HCT116 (cell line): ENCODE data around the gene RHOXF2B. TPM values are rescaled to one million over a fixed set of nuclear protein-coding genes. Genes with fewer than 3 reads are reported as not detected.

Experiments used
- ATAC-seq: fragments of 200-7000 bp; cut with Tn5 transposase; 2 replicates; pipeline ENCODE4 v1.9.1; 2020; ENCODE audit warnings: mild to moderate bottlenecking, moderate library complexity
- BruUV-seq: library from RNA; stranded (reverse); fragments of 400-500 nt; replicated peaks from 2 replicates; lab custom pipeline; 2021; lab: Mats Ljungman, UMichigan
- CTCF ChIA-PET: fragments of 300-600 bp; sonication (Branson Sonifier 250); formaldehyde crosslinking; loops from one replicate; lab custom pipeline; 2021; ENCODE audit warnings: antibody characterized with exemption; lab: Charles Lee
- POLR2A ChIA-PET: fragments of 300-600, 350-600 bp; sonication (Branson Sonifier 250); formaldehyde crosslinking; loops from one replicate; lab custom pipeline; 2021; ENCODE audit warnings: antibody characterized with exemption; lab: Charles Lee
- RAD21 ChIA-PET, 2 experiments: fragments of 300-600 bp; sonication (Branson Sonifier 250); formaldehyde crosslinking; loops; one replicate each; lab custom pipeline; 2023; ENCODE audit warnings: low total read pairs in 2 of 2; ENCODE audit not compliant: uncharacterized antibody in 2 of 2, unreplicated experiment in 2 of 2, low non-redundant PET in 1 of 2; lab: Charles Lee
- DNase-seq: peaks from one replicate; pipeline ENCODE4 v3.0.0-alpha.2; 2010; ENCODE audit warnings: low read depth, low spot score
- H2AFZ ChIP-seq: fragments of 200-600 bp; shearing (Covaris generic), sonication (generic); 2 replicates; pipeline ENCODE4 v1.6.1; 2017; ENCODE audit warnings: low read depth, mixed run types, mixed read lengths, antibody characterized with exemption, low read length; ENCODE audit not compliant: poor library complexity, severe bottlenecking
- H3K27ac ChIP-seq: 2 replicates; pipeline ENCODE4 v1.5.1; 2012; ENCODE audit warnings: low read depth, low read length
- H3K27me3 ChIP-seq: fragments of 200-600 bp; sonication (generic); 2 replicates; pipeline ENCODE4 v1.6.1; 2016; ENCODE audit warnings: mixed run types, low read length, mixed read lengths; ENCODE audit not compliant: insufficient read depth
- H3K36me3 ChIP-seq, 2 experiments: fragments of 200-500 bp in 1 of 2; fragments of 200-600 bp in 1 of 2; sonication (Bioruptor generic) in 1 of 2; sonication (generic) in 1 of 2; 2 replicates each; pipeline versions ENCODE4 v1.5.1 to v1.6.1; 2014 to 2016; ENCODE audit warnings: low read length in 2 of 2, inconsistent platforms in 1 of 2, mixed read lengths in 1 of 2, mixed run types in 1 of 2; ENCODE audit not compliant: insufficient read depth in 2 of 2, control insufficient read depth in 1 of 2
- H3K4me1 ChIP-seq, 2 experiments: fragments of 200-600 bp in 1 of 2; sonication (generic) in 1 of 2; 2 replicates each; pipeline versions ENCODE4 v1.5.1 to v1.6.1; 2012 to 2017; ENCODE audit warnings: low read length in 2 of 2, inconsistent platforms in 1 of 2, mild to moderate bottlenecking in 1 of 2, mixed read lengths in 1 of 2, mixed run types in 1 of 2, moderate library complexity in 1 of 2; ENCODE audit not compliant: insufficient read depth in 2 of 2, control insufficient read depth in 1 of 2
- H3K4me2 ChIP-seq: fragments of 200-600 bp; sonication (generic); 2 replicates; pipeline ENCODE4 v1.6.1; 2017; ENCODE audit warnings: mixed run types, low read length, mixed read lengths
- H3K4me3 ChIP-seq, 2 experiments: fragments of 200-600 bp in 1 of 2; sonication (generic) in 1 of 2; replicated peaks in 1 of 2; 2 replicates each; pipeline ENCODE4 v1.5.1; 2011 to 2016; ENCODE audit warnings: low read length in 2 of 2, control low read depth in 1 of 2, low read depth in 1 of 2, mild to moderate bottlenecking in 1 of 2, mixed read lengths in 1 of 2, mixed run types in 1 of 2
- H3K79me2 ChIP-seq: fragments of 200-600 bp; sonication (generic); 2 replicates; pipeline ENCODE4 v1.6.1; 2017; ENCODE audit warnings: mild to moderate bottlenecking, mixed run types, low read length, moderate library complexity, mixed read lengths; ENCODE audit not compliant: insufficient read depth
- H3K9ac ChIP-seq: fragments of 200-600 bp; sonication (generic); 2 replicates; pipeline ENCODE4 v1.6.1; 2016; ENCODE audit warnings: low read length, mixed read lengths
- H3K9me2 ChIP-seq: fragments of 200-600 bp; sonication (generic), shearing (Covaris generic); 2 replicates; pipeline ENCODE4 v1.6.1; 2017; ENCODE audit warnings: mixed run types, mild to moderate bottlenecking, moderate library complexity; ENCODE audit not compliant: insufficient read depth
- H3K9me3 ChIP-seq, 2 experiments: fragments of 200-500 bp in 1 of 2; fragments of 200-600 bp in 1 of 2; sonication (Bioruptor generic) in 1 of 2; sonication (generic) in 1 of 2; 2 replicates each; pipeline ENCODE4 v1.6.1; 2014 to 2017; ENCODE audit warnings: low read length in 2 of 2, mixed read lengths in 2 of 2, inconsistent platforms in 1 of 2, low read depth in 1 of 2, mild to moderate bottlenecking in 1 of 2, mixed run types in 1 of 2, moderate library complexity in 1 of 2; ENCODE audit not compliant: control insufficient read depth in 1 of 2, insufficient read depth in 1 of 2
- H4K20me1 ChIP-seq: fragments of 200-600 bp; sonication (generic), shearing (Covaris generic); 2 replicates; pipeline ENCODE4 v1.6.1; 2017; ENCODE audit warnings: mixed run types, mild to moderate bottlenecking, moderate library complexity; ENCODE audit not compliant: insufficient read depth
- CBX3 ChIP-seq: IDR thresholded peaks from 2 replicates; pipeline ENCODE4 v1.6.1; 2012; ENCODE audit warnings: low read depth
- EGR1 ChIP-seq: IDR thresholded peaks from 2 replicates; pipeline ENCODE4 v1.6.1; 2012; ENCODE audit warnings: low read depth
- ELF1 ChIP-seq: IDR thresholded peaks from 2 replicates; pipeline ENCODE4 v1.6.1; 2012; ENCODE audit warnings: low read depth, borderline replicate concordance
- EZH2 ChIP-seq: fragments of 200-600 bp; sonication (generic); IDR thresholded peaks from 2 replicates; pipeline ENCODE4 v1.6.1; 2017; ENCODE audit warnings: antibody characterized with exemption, mixed run types
- EZH2phosphoT487 ChIP-seq: fragments of 200-600 bp; IDR thresholded peaks from 2 replicates; pipeline ENCODE4 v1.6.1; 2018; ENCODE audit warnings: antibody characterized with exemption, borderline replicate concordance
- FOSL1 ChIP-seq: IDR thresholded peaks from 2 replicates; pipeline ENCODE4 v1.6.1; 2012; ENCODE audit warnings: low read depth
- RAD21 ChIP-seq: IDR thresholded peaks from 2 replicates; pipeline ENCODE4 v1.6.1; 2012; ENCODE audit warnings: low read depth, mild to moderate bottlenecking
- SIN3A ChIP-seq: IDR thresholded peaks from 2 replicates; pipeline ENCODE4 v1.6.1; 2012; ENCODE audit warnings: low read depth
- SRF ChIP-seq: IDR thresholded peaks from 2 replicates; pipeline ENCODE4 v1.6.1; 2012; ENCODE audit warnings: low read depth
- TCF7L2 ChIP-seq: IDR thresholded peaks from 2 replicates; pipeline ENCODE4 v1.7.0; 2011; ENCODE audit warnings: borderline replicate concordance, inconsistent platforms; ENCODE audit not compliant: insufficient read depth, insufficient read length; ENCODE audit errors: extremely low read depth
- YY1 ChIP-seq: IDR thresholded peaks from 2 replicates; pipeline ENCODE4 v1.6.1; 2011; ENCODE audit warnings: low read length, low read depth, moderate library complexity, mild to moderate bottlenecking; ENCODE audit not compliant: insufficient replicate concordance; ENCODE audit errors: extremely low read depth
- ZFX ChIP-seq: fragments of 450-650 bp; IDR thresholded peaks from 2 replicates; pipeline ENCODE4 v1.6.1; 2017
- intact Hi-C: fragments of 100-400 bp; cut with micrococcal nuclease; formaldehyde crosslinking; loops from 2 replicates; pipeline ENCODE4 v1.10.0; 2022
- total RNA-seq: library from RNA; stranded (reverse); gene quantifications from one replicate; pipeline ENCODE4 v1.2.1, GENCODE V29; 2021; ENCODE audit not compliant: unreplicated experiment
- TF ChIP-seq, protein P1 (sequence below), 3 experiments: fragments of 200-600 bp in 1 of 3; sonication (generic) in 1 of 3; IDR thresholded peaks in 2 of 3; conservative IDR thresholded peaks in 1 of 3; 2 replicates each; pipeline ENCODE4 v1.5.1; 2012 to 2017; ENCODE audit warnings: low read depth in 2 of 3, low read length in 2 of 3, antibody characterized with exemption in 1 of 3, borderline replicate concordance in 1 of 3, control low read depth in 1 of 3, mild to moderate bottlenecking in 1 of 3, mixed read lengths in 1 of 3, mixed run types in 1 of 3, moderate library complexity in 1 of 3; ENCODE audit not compliant: insufficient read depth in 1 of 3

Gene RHOXF2B
- total RNA-seq, 1 experiment from 2014 or later = not detected

DNA sequence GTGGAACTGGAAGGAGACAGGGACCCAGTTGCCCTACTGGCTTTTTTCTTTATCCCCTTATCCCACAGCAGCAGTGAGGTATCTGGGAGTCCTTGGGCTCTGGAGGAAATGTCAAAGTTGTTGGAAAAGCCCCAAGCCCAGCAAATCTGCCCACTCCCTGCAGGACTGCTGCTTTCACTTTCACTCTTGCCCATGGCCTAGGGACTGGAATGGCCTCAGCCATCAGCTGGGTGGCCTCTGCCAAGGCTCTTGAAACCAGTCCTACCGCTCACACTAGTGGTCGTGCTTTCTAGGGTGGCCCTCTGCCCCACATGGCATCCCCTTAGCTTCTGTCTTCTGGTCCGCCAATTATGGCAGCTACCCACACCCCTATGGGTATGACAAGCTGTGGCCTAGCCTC is 48.0 kb upstream of the RHOXF2B start (continued):
- TF ChIP-seq RAD21 (no peak), EGR1 (no peak)
- TF ChIP-seq, all 23 proteins: peak for 0

- H3K4me1 ChIP-seq = no peaks in the 10 kb centered on the region
- no peak for DNase-seq
- no peaks in the 10 kb centered on the region for H3K27me3 ChIP-seq
- no peaks in the 10 kb centered on the region for H3K79me2 ChIP-seq
- BruUV-seq = no TSS peak
- no peaks in the 10 kb centered on the region for H3K9me3 ChIP-seq
- H3K27ac ChIP-seq = no peak overlapping the region
- H2AFZ ChIP-seq = no peak overlapping the region
- no peak overlapping the region for H3K4me2 ChIP-seq
- no peaks in the 10 kb centered on the region for H4K20me1 ChIP-seq
- H3K9me2 ChIP-seq = no peaks in the 10 kb centered on the region
- RAD21 ChIA-PET = no interaction called here
- CTCF ChIA-PET = no interaction called here
- no peak for ATAC-seq
- TF ChIP-seq EZH2 (no peak), RAD21 (no peak), SIN3A (no peak), FOSL1 (no peak), SRF (no peak), YY1 (no peak), CBX3 (no peak), EZH2phosphoT487 (no peak), TCF7L2 (no peak), ZFX (no peak), ELF1 (no peak)
- TF ChIP-seq, protein P1, sequence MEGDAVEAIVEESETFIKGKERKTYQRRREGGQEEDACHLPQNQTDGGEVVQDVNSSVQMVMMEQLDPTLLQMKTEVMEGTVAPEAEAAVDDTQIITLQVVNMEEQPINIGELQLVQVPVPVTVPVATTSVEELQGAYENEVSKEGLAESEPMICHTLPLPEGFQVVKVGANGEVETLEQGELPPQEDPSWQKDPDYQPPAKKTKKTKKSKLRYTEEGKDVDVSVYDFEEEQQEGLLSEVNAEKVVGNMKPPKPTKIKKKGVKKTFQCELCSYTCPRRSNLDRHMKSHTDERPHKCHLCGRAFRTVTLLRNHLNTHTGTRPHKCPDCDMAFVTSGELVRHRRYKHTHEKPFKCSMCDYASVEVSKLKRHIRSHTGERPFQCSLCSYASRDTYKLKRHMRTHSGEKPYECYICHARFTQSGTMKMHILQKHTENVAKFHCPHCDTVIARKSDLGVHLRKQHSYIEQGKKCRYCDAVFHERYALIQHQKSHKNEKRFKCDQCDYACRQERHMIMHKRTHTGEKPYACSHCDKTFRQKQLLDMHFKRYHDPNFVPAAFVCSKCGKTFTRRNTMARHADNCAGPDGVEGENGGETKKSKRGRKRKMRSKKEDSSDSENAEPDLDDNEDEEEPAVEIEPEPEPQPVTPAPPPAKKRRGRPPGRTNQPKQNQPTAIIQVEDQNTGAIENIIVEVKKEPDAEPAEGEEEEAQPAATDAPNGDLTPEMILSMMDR (IDR thresholded peaks at IDR 0.05 in 2 of 3, conservative IDR thresholded peaks at IDR 0.05 in 1 of 3; ENCODE audit: borderline replicate concordance in 1 of 3, insufficient read depth in 1 of 3, low read depth in 2 of 3, low read length in 2 of 3) = no peak
- H3K4me3 ChIP-seq = no peak overlapping the region
- POLR2A ChIA-PET = no interaction called here
- no peak overlapping the region for H3K9ac ChIP-seq
- intact Hi-C loops = no loop called here
- no peaks in the 10 kb centered on the region for H3K36me3 ChIP-seq
Observed at GRCh38 chrX:120120223-120120622, 42.7 kb upstream of the RHOXF2B start.
